SK-MEL-5 (cell line): ENCODE data around the gene PNLDC1. TPM values are rescaled to one million over a fixed set of nuclear protein-coding genes. Genes with fewer than 3 reads are reported as not detected.
A peak's percentile ranks its signal among the peaks of the same experiment; 100 is the strongest.
"Not testable (repeated sequence)": the region's sequence is repeated elsewhere in the genome, so short reads cannot be mapped to it uniquely, and the experiment has no call there.

Experiments used
- DNase-seq: peaks from one replicate; pipeline ENCODE4 v3.0.0-alpha.2; 2016; ENCODE audit warnings: low read depth, low spot score
- in situ Hi-C: cut with HindIII; loops from 2 replicates; pipeline ENCODE4 v1.10.0; 2016; ENCODE audit warnings: low sequenced_read_pairs, high pct_unique_total_duplicates, low pct_unique_long_range_greater_than_20kb
- total RNA-seq: library from RNA; depleted of rRNA; stranded (reverse); fragments of >200 nt; shearing (Covaris generic); gene quantifications from 2 replicates; pipeline ENCODE4 v1.2.3, GENCODE V29; 2014

The PNLDC1 gene
- total RNA-seq, 1 experiment from 2014 or later = 0.05 TPM

DNA sequence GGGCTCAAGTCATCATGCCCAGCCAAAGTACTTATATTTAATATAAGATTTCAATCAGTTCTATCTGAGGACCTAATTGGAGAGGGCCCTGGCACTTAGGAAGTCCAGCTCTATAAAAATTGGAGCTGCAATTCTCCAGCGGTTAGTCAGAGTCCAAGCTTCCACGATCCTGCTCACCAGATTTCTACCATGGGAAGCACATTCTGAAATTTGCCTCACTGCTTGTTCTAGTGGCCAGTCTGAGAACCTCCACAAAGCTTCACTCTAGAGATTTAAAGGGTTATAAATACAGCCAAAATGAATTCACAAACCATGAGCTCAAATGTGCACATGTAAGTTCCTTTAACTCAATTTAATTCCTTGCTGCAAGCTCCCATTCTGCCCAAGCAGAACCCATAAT is 33.5 kb downstream of the PNLDC1 start:
- peak; percentile 14 for DNase-seq
- in situ Hi-C loops = no loop called here

DNA sequence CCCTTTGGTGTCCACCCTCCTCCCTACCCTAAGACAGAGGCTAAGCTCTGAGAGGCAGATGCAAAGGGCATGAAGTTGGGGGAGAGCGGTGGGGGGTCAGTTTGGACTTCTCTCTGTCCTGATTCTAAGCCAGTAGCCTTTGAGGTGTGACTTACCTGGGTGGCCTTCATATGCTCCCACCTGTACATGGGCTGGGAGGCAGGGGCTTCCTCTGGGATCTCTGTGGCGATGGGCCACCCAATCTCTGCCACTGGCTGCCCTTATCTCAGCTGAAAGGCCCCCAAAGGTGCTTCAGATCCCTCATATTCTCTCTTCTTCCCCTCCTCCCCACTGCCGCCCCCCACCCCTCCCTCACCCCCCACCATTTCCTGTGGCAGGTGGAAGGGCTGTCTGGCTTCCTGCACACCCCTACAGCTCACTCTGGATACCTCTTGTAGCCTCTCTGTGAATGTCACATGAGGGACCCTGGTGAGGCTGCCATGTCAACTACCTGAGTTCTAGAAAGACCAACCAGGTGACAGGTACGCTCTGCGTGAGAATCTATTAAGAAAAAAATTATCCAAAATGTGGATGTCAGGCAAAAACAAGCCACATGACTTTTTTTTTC is 34.0 kb downstream of the PNLDC1 start:
- in situ Hi-C loops = no loop called here
- DNase-seq = no peak

DNA sequence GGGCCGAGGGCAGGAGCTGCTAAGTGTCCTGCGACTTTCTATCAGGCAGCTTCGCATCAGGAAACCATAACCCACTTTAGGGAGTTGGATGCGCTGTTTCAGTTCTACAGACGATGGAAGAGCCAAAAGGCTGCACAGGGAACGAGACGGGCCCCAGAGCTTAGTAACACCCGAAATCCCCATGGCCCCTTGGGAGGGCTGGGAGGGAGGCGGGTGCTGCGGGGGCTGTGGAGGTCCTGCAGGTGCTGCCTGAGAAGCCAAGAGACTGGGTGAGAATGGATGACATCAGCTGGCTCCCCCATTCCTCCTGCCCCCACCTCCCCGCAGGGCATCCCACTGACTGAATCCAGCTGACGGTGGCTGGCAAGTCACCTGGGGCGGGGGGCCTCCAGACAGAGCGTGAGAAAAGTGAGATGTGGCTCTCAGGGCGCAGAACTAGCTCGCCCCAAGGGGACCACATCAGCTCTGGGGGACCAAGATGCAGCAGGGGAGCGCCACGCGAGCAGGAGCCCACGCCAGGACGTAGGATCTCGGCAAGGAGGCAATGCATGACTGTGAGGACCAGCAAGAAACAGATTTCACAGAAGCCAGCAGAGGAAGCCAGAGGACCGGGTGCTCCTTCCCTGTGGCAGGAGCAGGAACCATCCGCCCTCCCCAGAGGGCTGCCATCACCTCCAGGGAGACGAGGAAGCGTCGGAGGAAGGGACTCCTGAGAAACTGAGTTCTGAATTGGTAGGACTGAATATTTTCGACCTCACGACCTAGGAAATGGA is 36.8 kb downstream of the PNLDC1 start:
- in situ Hi-C loops = no loop called here
- DNase-seq = no peak

DNA sequence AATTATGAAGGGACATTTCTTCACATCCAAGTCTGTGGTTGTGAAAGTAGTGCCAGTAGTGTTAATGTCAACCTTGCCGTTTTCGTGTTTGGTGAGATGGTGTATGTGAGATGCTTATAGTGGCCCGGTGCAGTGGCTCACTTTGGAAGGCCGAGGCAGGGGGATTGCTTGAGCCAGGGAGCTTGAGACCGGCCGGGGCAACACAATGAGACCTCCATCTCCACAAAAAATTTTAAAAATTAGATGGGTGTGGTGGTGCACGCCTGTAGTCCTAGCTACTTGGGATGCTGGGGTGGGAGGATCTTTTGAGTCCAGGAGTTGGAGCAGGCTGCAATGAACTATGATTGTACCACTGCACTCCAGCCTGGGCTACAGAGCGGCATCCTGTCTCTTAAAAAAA is 37.4 kb downstream of the PNLDC1 start:
- no peak for DNase-seq
- in situ Hi-C loops = no loop called here

DNA sequence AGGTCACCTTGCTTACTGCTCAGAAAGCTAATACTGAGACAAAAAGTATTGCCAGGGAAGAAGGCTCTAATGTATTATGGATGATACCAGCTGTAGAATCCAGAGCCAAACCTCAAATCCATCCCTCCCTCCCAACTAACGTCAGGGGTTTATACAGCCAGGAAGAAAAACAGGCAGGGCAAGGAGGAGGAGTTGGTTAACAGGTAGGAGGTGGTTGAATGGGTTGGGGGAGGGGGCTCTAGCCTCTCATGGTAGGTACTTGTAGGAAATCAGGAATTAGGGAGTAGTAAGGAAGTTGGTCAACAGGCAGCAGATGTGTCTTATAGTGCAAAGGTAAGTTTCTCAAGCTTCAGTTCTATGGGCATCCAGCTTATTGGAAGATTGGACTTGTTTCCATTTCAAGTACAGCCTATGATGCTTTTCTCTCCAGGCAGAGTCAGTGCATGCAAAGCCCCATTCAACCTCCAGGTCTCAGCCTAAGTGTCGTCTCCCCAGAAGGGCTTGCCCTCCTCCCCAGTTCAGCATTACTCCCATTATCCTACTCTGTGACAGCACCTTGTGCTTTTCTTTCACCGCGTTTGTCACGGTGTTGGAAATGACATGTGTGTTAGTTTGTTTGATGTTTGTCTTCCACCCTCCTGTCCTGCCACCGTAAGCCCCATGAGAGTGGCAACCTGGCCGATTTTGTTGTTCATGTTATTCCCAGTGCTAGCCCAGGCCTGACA is 38.1 kb downstream of the PNLDC1 start:
- no peak for DNase-seq
- in situ Hi-C loops = no loop called here

DNA sequence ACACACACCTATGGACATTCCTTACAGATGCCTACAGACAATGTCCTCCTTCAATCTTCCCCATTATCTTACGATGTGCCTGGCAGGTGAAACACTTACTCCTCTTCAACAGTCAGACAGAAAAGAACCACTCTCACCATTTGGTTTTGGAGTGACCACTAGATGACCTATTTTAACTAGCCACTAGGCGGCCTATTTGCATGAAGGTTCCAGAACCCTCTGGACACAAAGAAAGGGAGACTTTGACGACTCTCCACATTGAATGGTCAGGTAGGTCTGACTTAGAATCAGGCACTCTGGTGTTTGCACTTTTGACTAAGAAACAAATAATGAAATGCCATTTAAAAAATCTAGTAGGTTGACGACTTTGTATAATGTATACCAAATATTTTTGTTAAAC is 42.0 kb downstream of the PNLDC1 start:
- in situ Hi-C loops = no loop called here
- peak; percentile 43 for DNase-seq

DNA sequence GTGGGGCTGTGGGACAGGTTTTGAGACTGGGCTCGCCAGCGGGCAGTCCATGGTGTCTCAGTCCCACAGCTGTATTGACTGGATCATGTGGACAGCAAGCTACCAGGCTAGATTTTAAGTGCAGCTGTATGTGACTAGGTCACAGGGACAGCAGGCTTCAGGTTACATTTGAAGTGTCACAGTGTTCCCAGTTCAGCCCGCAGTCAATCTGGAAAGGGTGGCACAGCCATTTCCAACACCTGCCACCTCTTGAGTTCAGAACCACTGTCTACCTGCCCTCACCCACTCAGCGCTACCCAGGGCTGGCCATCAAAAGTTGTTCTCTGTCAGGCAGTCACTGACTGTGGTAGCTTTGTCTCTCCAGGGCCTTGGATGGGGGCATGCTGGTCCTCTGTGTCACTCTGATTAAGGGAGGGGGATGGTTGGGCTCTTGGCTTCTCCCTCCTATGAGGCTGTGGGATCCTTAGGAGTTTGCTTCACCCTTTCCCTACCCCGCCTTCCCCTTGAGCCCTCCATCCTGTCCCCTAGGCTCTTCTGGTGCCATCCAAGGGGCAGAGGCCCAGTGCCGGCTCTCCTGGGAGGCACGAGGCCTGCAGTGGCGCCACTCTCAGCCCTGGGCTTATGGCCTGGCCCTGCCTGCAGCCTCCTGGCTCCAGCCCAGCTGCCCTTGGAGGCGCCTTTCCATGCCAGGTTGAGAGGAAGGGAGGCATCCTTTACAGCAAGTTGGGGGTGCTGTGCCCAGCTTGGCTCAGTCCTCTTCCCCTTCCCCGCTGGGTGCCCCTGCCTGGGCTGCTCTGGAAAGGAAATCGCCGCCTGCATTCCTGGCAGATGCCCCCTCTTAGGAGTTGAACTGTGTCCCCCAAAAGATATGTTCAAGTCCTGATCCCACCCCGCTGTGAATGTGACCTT is 44.9 kb downstream of the PNLDC1 start:
- no peak for DNase-seq
- in situ Hi-C loops = no loop called here

DNA sequence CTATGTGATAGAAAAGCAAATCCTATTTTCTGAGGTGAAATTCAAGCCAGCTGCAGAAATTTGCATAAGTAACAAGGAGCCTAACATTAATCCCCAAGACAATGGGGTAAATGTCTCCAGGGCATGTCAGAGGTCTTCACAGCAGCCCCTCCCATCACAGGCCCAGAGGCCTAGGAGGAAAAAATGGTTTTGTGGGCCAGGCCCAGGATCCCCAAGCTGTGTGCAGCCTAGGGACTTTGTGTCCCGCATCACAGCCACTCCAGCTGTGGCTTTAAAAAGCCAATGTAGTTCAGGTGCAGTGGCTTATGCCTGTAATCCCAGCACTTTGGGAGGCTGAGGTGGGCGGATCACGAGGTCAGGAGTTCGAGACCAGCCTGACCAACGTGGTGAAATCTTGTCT is 48.5 kb downstream of the PNLDC1 start:
- DNase-seq, in situ Hi-C loops: not testable (repeated sequence)

DNA sequence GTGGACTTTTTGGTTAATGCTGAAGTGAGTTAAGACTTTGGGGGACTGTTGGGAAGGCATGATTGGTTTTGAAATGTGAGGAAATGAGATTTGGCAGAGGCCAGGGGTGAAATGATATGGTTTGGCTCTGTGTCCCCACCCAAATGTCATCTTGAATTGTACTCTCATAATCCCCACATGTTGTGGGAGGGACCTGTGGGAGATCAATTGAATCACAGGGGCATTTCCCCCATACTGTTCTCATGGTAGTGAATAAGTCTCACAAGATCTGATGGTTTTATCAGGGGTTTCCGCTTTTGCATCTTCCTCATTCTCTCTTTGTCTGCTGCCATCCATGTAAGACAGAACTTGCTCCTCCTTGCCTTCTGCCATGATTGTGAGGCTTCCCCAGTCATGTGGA is 49.8 kb downstream of the PNLDC1 start:
- DNase-seq, in situ Hi-C loops: not testable (repeated sequence)

DNA sequence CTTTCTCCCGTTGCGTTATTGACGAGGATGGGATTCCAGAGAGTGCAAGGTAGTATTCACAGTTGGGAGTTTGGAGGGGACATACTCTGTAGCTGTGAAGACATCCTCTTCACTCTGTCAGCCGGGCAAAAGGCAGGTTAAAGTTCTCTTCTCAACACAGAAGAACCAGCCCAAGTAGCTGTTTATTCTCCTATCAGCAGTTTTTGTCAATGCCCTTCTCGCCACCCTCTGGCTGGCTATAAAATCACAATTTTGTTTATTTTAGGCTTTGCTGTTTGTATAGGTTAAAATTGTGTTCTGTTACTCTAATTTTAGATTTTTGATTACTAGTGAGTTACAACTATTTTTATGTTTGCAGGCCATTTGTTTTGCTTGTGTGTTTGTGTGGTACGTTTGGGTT is 52.8 kb downstream of the PNLDC1 start:
- peak; percentile 38 for DNase-seq
- in situ Hi-C loops = no loop called here

DNA sequence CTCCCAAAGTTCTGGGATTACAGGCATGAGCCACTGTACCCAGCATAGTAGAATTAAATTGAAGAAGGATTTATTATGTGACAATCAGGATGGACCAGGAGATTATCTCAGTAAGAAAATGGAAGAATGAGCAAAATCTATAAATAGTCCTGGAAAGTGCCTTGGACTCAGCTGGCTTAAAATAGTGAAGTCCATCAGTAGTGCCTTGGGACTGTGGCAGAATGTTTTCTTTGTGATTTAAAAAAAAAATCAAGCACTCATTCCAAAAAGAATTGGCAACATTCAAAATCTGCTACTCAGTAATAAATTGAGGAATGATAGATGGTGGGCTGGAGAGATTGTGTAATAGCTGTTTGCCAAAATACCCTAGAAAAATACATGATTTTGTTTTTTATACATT is 53.7 kb downstream of the PNLDC1 start:
- no peak for DNase-seq
- in situ Hi-C loops = no loop called here

DNA sequence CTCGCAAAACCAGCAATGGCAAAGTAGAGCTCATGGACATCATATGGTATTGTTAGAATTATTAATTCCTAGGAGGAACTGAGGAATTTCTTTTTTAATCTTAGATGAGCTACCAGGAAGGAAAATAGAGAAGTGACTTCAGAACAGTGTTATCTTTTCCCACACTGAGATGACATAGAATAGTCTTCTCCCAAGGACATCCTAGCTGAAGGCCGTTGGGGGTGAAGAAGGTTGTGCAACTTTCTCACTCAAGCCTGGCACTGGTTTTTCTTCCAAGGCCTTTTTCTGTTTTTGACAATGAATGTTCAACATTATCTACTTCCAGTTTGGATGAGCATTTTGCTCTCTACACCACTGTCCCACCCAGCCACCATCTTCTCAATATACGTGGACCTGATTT is 54.9 kb downstream of the PNLDC1 start:
- no peak for DNase-seq
- in situ Hi-C loops = no loop called here

DNA sequence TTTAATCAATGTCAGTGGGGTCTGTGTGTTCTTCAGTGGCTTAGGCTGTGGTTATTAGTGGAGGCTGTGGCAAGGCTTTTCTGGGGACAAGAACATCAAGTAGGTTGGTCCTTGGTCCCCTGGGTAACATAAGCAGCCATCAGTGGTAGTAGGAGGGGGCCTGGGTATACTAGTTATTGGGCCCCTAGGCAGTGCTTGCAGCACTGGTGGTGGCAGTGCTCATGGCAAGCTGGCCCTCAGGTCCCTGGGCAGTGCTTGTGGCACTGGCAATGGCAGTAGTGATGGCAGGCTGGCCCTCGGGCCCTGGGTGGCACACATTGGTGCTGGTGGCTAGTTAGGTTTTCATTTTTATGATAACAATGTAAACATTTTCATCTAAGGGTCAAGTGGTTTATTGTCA is 58.2 kb downstream of the PNLDC1 start:
- DNase-seq = no peak
- in situ Hi-C loops = no loop called here

DNA sequence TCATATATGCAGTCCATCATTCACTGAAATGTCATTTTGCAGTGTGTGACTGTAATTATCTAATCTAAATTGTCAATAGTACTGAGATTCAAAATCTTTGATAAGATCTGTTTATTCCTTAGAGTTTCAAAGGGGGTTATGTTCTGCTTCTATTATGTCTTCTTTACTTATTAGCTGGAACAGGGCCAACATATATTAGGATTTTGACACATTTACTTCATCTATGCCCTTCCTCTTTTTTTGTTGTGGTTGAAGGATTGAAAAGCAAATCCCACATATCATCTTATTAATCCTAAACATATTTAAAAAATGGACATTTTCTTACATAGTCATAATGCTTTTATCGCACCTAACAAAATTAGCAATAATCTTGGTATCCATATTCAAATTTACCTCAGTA is 60.4 kb downstream of the PNLDC1 start:
- in situ Hi-C loops = no loop called here
- no peak for DNase-seq

DNA sequence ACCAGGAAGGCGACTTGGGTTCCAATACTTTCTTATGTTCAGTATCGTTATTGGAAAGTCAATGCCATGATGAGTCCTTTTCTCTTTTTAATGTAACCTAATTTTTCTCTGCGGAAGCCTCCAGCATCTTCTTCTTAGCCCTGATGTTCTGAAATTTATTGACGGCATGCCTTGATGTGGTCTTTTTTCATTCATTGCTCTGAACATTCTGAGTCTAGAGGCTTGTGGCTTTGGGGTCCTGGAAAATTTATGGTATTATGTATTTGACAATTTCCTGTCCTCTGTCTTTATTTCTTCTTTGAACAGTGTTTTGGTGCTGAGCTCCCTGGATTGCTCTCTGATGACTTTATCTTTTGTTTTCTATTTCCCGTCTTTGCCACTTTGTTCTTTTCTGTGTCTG is 62.0 kb downstream of the PNLDC1 start:
- no peak for DNase-seq
- in situ Hi-C loops = no loop called here

DNA sequence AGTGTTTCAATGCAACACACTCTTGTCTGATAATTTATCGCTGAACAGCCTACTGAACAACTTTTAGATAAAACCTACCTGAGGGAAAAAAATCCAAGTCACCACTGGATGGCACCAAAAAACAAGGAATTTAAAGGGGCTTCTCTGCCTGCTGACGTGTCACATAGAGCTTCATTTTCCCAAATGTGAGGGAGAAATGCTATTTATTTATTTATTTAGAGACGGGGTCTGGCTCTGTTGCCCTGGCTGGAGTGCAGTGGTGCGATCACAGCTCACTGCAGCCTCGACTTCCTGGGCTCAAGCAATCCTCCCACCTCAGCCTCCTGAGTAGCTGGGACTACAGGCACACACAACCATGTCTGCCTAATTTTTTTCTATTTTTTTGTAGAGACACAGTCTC is 63.3 kb downstream of the PNLDC1 start:
- peak; percentile 74 for DNase-seq
- in situ Hi-C loops = not testable (repeated sequence)

DNA sequence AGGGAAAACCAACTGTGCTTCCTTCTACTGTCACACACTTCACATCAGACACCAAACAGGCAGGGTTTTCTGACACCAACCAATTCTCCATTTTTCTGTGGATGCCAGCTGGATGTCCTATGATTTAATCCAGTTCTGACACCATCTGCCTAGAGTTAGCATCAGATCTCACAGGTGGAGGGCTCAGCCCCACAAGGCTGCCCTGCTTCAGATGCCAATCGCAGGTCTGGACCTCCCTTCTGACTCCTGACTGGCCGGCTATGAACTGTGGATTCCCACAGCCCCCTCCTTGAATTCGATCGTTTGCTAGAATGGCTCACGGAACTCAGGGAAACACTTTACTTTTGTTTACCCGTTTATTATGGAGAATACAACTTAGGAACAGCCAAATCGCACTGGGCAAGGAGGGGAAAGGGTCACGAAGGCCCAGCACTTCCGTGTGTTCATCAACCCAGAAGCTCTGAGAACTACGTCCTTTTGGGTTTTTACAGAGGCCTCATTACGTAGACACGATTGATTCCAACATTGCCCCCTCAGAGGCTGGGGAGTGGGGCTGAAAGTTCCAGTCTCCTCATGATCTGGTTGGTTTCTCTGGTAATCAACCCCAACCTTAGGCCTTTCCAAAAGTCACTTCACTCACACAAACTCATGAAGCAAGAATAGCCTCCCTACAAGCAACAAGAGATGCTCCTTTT is 65.3 kb downstream of the PNLDC1 start:
- DNase-seq = no peak
- in situ Hi-C loops = no loop called here
